ENCODE measurements around the gene TENM3.
"Not testable (repeated sequence)": the region's sequence is repeated elsewhere in the genome, so short reads cannot be mapped to it uniquely, and the experiment has no call there.

TENM3 gene

GRCh38 chr4:182810103-182810615, 567.0 kb downstream of the TENM3 start:
- no peak for DNase-seq (ENCODE audit: low read depth in 2 of 2)

- DNase-seq (ENCODE audit: low read depth in 2 of 2): no peak
Observed at GRCh38 chr4:182812916-182813315, 569.7 kb downstream of the TENM3 start.

GRCh38 chr4:182814065-182814464, 570.9 kb downstream of the TENM3 start:
- DNase-seq (ENCODE audit: low read depth in 2 of 2): not testable (repeated sequence)

GRCh38 chr4:182818926-182819730, 575.9 kb downstream of the TENM3 start:
- DNase-seq (ENCODE audit: low read depth in 2 of 2): no peak

- no peak for DNase-seq (ENCODE audit: low read depth in 2 of 2)
Observed at GRCh38 chr4:182819751-182820150, 576.5 kb downstream of the TENM3 start.

- no peak for DNase-seq (ENCODE audit: low read depth in 2 of 2)
Observed at GRCh38 chr4:182822554-182822953, 579.4 kb downstream of the TENM3 start.

GRCh38 chr4:182823576-182823975, 580.4 kb downstream of the TENM3 start:
- DNase-seq (ENCODE audit: low read depth in 2 of 2): no peak

- DNase-seq (ENCODE audit: low read depth in 2 of 2): no peak
Observed at GRCh38 chr4:182825003-182825402, 581.8 kb downstream of the TENM3 start.

GRCh38 chr4:182825786-182826185, 582.6 kb downstream of the TENM3 start:
- no peak for DNase-seq (ENCODE audit: low read depth in 2 of 2)

- DNase-seq (ENCODE audit: low read depth in 2 of 2): no peak
Observed at GRCh38 chr4:182826391-182826790, 583.2 kb downstream of the TENM3 start.

GRCh38 chr4:182827166-182827565, 584.0 kb downstream of the TENM3 start:
- DNase-seq (ENCODE audit: low read depth in 2 of 2): no peak

GRCh38 chr4:182827954-182828353, 584.8 kb downstream of the TENM3 start:
- DNase-seq (ENCODE audit: low read depth in 2 of 2): no peak

GRCh38 chr4:182828360-182829025, 585.3 kb downstream of the TENM3 start:
- no peak for DNase-seq (ENCODE audit: low read depth in 2 of 2)

- no peak for DNase-seq (ENCODE audit: low read depth in 2 of 2)
Observed at GRCh38 chr4:182829196-182829595, 586.0 kb downstream of the TENM3 start.

- DNase-seq (ENCODE audit: low read depth in 2 of 2): no peak
Observed at GRCh38 chr4:182831376-182831775, 588.2 kb downstream of the TENM3 start.

- no peak for DNase-seq (ENCODE audit: low read depth in 2 of 2)
Observed at GRCh38 chr4:182832352-182833120, 589.3 kb downstream of the TENM3 start.

GRCh38 chr4:182835006-182835740, 592.0 kb downstream of the TENM3 start:
- no peak for DNase-seq (ENCODE audit: low read depth in 2 of 2)

GRCh38 chr4:182837831-182838230, 594.6 kb downstream of the TENM3 start:
- no peak for DNase-seq (ENCODE audit: low read depth in 2 of 2)

GRCh38 chr4:182838535-182838934, 595.3 kb downstream of the TENM3 start:
- DNase-seq (ENCODE audit: low read depth in 2 of 2): no peak

- no peak for DNase-seq (ENCODE audit: low read depth in 2 of 2)
Observed at GRCh38 chr4:182839256-182839655, 596.1 kb downstream of the TENM3 start.

GRCh38 chr4:182840108-182840507, 596.9 kb downstream of the TENM3 start:
- no peak for DNase-seq (ENCODE audit: low read depth in 2 of 2)

Data from fibroblast of skin of left quadriceps (primary cell).